PC-9 (cell line): Measurements from ENCODE around the gene ALKBH4. TPM values are rescaled to one million over a fixed set of nuclear protein-coding genes. Genes with fewer than 3 reads are reported as not detected.
"Not testable (repeated sequence)": the region's sequence is repeated elsewhere in the genome, so short reads cannot be mapped to it uniquely, and the experiment has no call there.

ENCODE experiments used
- BruUV-seq: library from RNA; stranded (reverse); fragments of 400-500 nt; replicated peaks from 2 replicates; lab custom pipeline; 2021; lab: Mats Ljungman, UMichigan
- CTCF ChIA-PET: fragments of 300-600 bp; sonication (Branson Sonifier 250); formaldehyde crosslinking; loops from one replicate; lab custom pipeline; 2022; ENCODE audit warnings: antibody characterized with exemption; lab: Charles Lee
- POLR2A ChIA-PET: fragments of 300-600 bp; sonication (Branson Sonifier 250); formaldehyde crosslinking; loops from one replicate; lab custom pipeline; 2022; ENCODE audit warnings: antibody characterized with exemption; ENCODE audit not compliant: unreplicated experiment; lab: Charles Lee
- DNase-seq, 2 experiments: peaks; one replicate each; pipeline versions ENCODE4 v3.0.0 to v3.0.0-alpha.2; 2015 to 2022; ENCODE audit warnings: mixed read lengths in 1 of 2
- H2AFZ ChIP-seq: fragments of 200-600 bp; sonication (generic); 2 replicates; pipeline ENCODE4 v1.8.1; 2017; ENCODE audit warnings: antibody characterized with exemption
- H3F3A ChIP-seq: fragments of 200-600 bp; sonication (generic); 2 replicates; pipeline ENCODE4 v1.8.1; 2017; ENCODE audit warnings: antibody characterized with exemption, mild to moderate bottlenecking, low read depth; ENCODE audit not compliant: insufficient read depth
- H3K27ac ChIP-seq: fragments of 200-600 bp; sonication (generic); 2 replicates; pipeline ENCODE4 v1.6.1; 2016; ENCODE audit warnings: mixed run types
- H3K27me3 ChIP-seq: fragments of 200-600 bp; sonication (generic); 2 replicates; pipeline ENCODE4 v1.6.1; 2016; ENCODE audit warnings: low read depth, mixed run types; ENCODE audit not compliant: insufficient read depth
- H3K36me3 ChIP-seq: fragments of 200-600 bp; sonication (generic); 2 replicates; pipeline ENCODE4 v1.6.1; 2016; ENCODE audit warnings: low read depth, mixed run types
- H3K4me1 ChIP-seq: fragments of 200-600 bp; sonication (generic); replicated peaks from 2 replicates; pipeline ENCODE4 v1.6.1; 2016; ENCODE audit warnings: mixed run types; ENCODE audit not compliant: insufficient read depth
- H3K4me2 ChIP-seq: fragments of 200-600 bp; sonication (generic); 2 replicates; pipeline ENCODE4 v1.6.1; 2017; ENCODE audit warnings: mixed run types
- H3K4me3 ChIP-seq: fragments of 200-600 bp; sonication (generic); 2 replicates; pipeline ENCODE4 v1.6.1; 2016; ENCODE audit warnings: mixed run types
- H3K79me2 ChIP-seq: fragments of 200-600 bp; sonication (generic); 2 replicates; pipeline ENCODE4 v1.6.1; 2017; ENCODE audit warnings: low read depth, mixed run types
- H3K9me2 ChIP-seq: fragments of 200-600 bp; sonication (generic); 2 replicates; pipeline ENCODE4 v1.8.1; 2017; ENCODE audit warnings: mild to moderate bottlenecking; ENCODE audit not compliant: insufficient read depth
- H3K9me3 ChIP-seq: fragments of 200-600 bp; sonication (generic); 2 replicates; pipeline ENCODE4 v1.8.1; 2016; ENCODE audit warnings: low read depth; ENCODE audit not compliant: insufficient read depth
- H4K20me1 ChIP-seq: fragments of 200-600 bp; sonication (generic); 2 replicates; pipeline ENCODE4 v1.8.1; 2017; ENCODE audit not compliant: insufficient read depth
- EZH2 ChIP-seq: fragments of 200-600 bp; sonication (generic); IDR thresholded peaks from 2 replicates; pipeline ENCODE4 v1.8.0; 2017; ENCODE audit warnings: antibody characterized with exemption, low read depth
- intact Hi-C: fragments of 100-400 bp; cut with micrococcal nuclease; formaldehyde crosslinking; loops from one replicate; pipeline ENCODE4 v1.10.0; 2022; ENCODE audit not compliant: unreplicated experiment
- total RNA-seq: library from RNA; stranded (reverse); gene quantifications from 2 replicates; pipeline ENCODE4 v1.2.3, GENCODE V29; 2021
- TF ChIP-seq, protein P1 (sequence below): fragments of 200-600 bp; sonication (generic); conservative IDR thresholded peaks from 2 replicates; pipeline ENCODE4 v1.6.1; 2017; ENCODE audit warnings: mixed run types, antibody characterized with exemption, mild to moderate bottlenecking, moderate library complexity

Gene ALKBH4
- total RNA-seq, 1 experiment from 2014 or later = 10.9 TPM

- BruUV-seq = no TSS peak
- H3K36me3 ChIP-seq = peaks cover 32% of the 10 kb centered on the region
- H3K27me3 ChIP-seq = no peaks in the 10 kb centered on the region
- TF ChIP-seq, protein P1, sequence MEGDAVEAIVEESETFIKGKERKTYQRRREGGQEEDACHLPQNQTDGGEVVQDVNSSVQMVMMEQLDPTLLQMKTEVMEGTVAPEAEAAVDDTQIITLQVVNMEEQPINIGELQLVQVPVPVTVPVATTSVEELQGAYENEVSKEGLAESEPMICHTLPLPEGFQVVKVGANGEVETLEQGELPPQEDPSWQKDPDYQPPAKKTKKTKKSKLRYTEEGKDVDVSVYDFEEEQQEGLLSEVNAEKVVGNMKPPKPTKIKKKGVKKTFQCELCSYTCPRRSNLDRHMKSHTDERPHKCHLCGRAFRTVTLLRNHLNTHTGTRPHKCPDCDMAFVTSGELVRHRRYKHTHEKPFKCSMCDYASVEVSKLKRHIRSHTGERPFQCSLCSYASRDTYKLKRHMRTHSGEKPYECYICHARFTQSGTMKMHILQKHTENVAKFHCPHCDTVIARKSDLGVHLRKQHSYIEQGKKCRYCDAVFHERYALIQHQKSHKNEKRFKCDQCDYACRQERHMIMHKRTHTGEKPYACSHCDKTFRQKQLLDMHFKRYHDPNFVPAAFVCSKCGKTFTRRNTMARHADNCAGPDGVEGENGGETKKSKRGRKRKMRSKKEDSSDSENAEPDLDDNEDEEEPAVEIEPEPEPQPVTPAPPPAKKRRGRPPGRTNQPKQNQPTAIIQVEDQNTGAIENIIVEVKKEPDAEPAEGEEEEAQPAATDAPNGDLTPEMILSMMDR = no peak
- TF ChIP-seq EZH2 = no peak
- no peak for DNase-seq
- H3F3A ChIP-seq = peaks cover 6% of the 10 kb centered on the region; the same call in 1 of the 2 replicates
- no peak overlapping the region for H3K27ac ChIP-seq
- no peak overlapping the region for H2AFZ ChIP-seq
- H3K4me3 ChIP-seq = no peak overlapping the region
- no peaks in the 10 kb centered on the region for H3K9me2 ChIP-seq
- H4K20me1 ChIP-seq = no peaks in the 10 kb centered on the region
- H3K79me2 ChIP-seq = no peaks in the 10 kb centered on the region
- H3K4me1 ChIP-seq = no peaks in the 10 kb centered on the region
- ChIA-PET POLR2A (no interaction called here), CTCF (no interaction called here)
- no peaks in the 10 kb centered on the region for H3K9me3 ChIP-seq
- intact Hi-C loops = no loop called here
- H3K4me2 ChIP-seq = no peak overlapping the region
Observed at GRCh38 chr7:102410918-102411317, 53.7 kb downstream of the ALKBH4 start.

DNA sequence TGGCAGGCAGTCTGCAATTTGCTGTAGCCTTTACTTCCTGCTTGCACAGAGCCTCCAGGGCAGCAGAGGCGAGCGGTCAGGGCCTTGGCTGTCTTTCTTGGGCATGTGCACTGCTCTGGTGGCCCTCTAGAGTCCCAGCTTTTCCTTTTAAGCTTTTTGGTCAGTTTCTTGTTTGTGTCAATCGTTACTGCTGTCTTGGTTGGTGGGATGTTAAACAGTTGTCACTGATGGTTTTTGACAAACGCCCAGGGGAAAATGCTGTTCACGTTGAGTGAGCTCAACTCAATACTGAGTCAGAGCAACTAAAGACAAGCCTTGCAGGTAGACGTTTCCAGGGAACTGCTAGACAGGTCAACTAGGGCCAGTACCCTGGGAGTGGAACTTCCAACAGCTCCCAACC lies 54.5 kb downstream of the ALKBH4 start:
- intact Hi-C loops = no loop called here
- no peak for DNase-seq
- Histone ChIP-seq H3K79me2 (no peaks in the 10 kb centered on the region), H3K4me1 (no peaks in the 10 kb centered on the region), H3F3A (peaks cover 7% of the 10 kb centered on the region; the same call in 1 of the 2 replicates), H3K27ac (no peak overlapping the region), H3K4me3 (no peak overlapping the region), H2AFZ (no peak overlapping the region), H3K27me3 (no peaks in the 10 kb centered on the region), H3K9me3 (no peaks in the 10 kb centered on the region), H4K20me1 (peaks cover 7% of the 10 kb centered on the region; the same call in 1 of the 2 replicates), H3K4me2 (no peak overlapping the region), H3K36me3 (peaks cover 34% of the 10 kb centered on the region), H3K9me2 (no peaks in the 10 kb centered on the region)
- CTCF ChIA-PET = no interaction called here
- BruUV-seq = no TSS peak
- POLR2A ChIA-PET = no interaction called here
- no peak for TF ChIP-seq EZH2
- TF ChIP-seq, protein P1 = no peak

- H3K9me2 ChIP-seq = no peaks in the 10 kb centered on the region
- H3K4me3 ChIP-seq = no peak overlapping the region
- TF ChIP-seq EZH2 = no peak
- TF ChIP-seq, protein P1 = no peak
- H3K27me3 ChIP-seq = no peaks in the 10 kb centered on the region
- no peaks in the 10 kb centered on the region for H3K9me3 ChIP-seq
- no peak overlapping the region for H3K27ac ChIP-seq
- ChIA-PET CTCF (no interaction called here), POLR2A (no interaction called here)
- intact Hi-C loops = no loop called here
- no peak for DNase-seq
- peaks cover 11% of the 10 kb centered on the region; the same call in 1 of the 2 replicates for H4K20me1 ChIP-seq
- H3F3A ChIP-seq = peaks cover 13% of the 10 kb centered on the region; the same call in 1 of the 2 replicates
- no peaks in the 10 kb centered on the region for H3K4me1 ChIP-seq
- H3K36me3 ChIP-seq = peaks cover 37% of the 10 kb centered on the region
- H3K4me2 ChIP-seq = no peak overlapping the region
- no peaks in the 10 kb centered on the region for H3K79me2 ChIP-seq
- H2AFZ ChIP-seq = no peak overlapping the region
- BruUV-seq = no TSS peak
Observed at GRCh38 chr7:102409340-102409739, 55.3 kb downstream of the ALKBH4 start.

DNA sequence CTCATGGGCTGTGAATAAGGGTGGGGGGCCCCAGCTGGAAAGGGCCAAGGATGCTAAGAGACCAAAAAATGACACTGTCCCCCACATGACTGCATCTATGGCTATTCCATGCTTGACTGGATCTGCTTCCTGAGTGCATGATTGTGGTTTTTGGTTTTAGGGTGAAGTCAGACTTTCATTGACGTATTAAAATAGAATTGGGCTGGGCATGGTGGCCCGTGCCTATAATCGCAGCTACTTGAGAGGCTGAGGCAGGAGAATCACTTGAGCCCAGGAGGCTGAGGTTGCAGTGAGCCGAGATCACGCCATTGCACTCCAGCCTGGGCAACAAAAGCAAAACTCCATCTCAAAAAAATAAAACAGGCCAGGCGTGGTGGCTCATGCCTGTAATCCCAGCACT lies 56.1 kb downstream of the ALKBH4 start:
- H3K9me3 ChIP-seq, H3K4me1 ChIP-seq, BruUV-seq, DNase-seq, intact Hi-C loops, H3K27me3 ChIP-seq, H3K27ac ChIP-seq, CTCF ChIA-PET, H3K79me2 ChIP-seq, H3K4me2 ChIP-seq, H3K9me2 ChIP-seq, H2AFZ ChIP-seq, H3K4me3 ChIP-seq, POLR2A ChIA-PET: not testable (repeated sequence)
- Histone ChIP-seq H3K36me3 (peaks cover 29% of the 10 kb centered on the region), H4K20me1 (peaks cover 11% of the 10 kb centered on the region; the same call in 1 of the 2 replicates), H3F3A (peaks cover 21% of the 10 kb centered on the region; the same call in 1 of the 2 replicates)
